ENCODE data around the gene GPRC5A.

GPRC5A gene

DNA sequence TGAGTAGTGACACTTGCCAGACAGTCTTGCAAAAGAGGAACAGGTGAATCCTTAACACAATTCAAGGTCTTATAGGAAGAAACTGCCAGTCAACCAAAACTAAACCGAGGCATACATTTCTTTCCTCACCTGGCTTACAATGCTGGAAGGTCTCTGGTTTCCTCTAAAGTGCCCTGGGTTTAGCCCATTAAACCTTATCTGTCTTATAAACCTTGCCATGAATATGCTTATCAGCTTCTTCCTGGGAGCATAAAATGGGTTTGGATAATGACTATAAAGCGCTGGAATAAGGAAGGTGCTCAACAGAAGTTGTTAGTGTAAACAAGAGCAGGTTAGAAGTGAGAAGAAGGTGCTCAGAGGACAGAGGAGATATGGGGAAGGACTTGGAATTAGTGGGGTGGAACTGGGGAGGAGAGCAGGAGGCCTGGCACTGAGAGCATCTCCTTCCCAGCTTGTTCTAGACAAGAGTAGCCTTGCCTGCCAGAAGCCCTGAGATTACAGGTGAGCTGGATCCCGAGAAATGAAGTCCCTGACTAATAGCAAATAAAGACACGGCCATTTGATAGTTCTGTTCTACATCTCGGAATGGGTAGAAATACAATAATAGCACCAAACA lies 14.1 kb upstream of the GPRC5A start:
- no peak for TF ChIP-seq CTCF (IDR thresholded peaks at IDR 0.05; ENCODE audit: low read depth, low read length, missing control alignments)
- in situ Hi-C loops (cut with HindIII; ENCODE audit: low sequenced_read_pairs): no loop called here
- no peak for DNase-seq (ENCODE audit: low read depth)
- no peak overlapping the region for H3K4me3 ChIP-seq (ENCODE audit: low read depth, low read length)

DNA sequence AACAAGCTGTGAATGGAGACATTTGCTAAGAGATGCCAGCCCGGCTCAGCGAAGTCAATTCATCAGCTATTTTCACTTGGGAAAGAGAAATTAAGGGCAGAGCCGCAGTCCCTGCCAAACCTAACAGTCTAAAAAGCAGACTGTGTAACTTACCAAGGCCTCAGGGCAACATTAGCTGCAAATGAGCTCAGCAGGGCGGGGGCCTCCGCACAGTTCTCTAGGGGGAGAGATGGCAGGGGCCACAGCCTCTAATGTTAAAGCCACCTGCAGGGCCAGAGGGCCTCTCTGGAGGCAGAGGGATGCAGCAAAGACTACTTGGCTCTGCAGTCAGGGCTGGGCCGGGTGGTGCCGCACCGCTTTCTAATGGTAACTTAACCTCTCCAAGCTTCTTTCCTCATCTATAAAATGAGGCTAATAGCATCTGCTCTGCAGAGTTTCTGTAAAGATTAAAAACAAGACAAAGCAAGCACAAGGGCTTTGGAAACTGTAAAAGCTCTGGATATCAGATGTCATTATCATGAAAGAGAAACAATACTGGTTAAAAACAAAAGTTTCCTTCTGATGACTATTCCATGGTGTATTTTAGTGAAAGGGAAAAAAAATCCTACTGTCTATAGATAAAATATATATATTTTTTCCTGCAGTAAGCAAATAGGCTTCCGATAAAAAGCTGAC lies 13.4 kb upstream of the GPRC5A start:
- H3K4me3 ChIP-seq (ENCODE audit: low read depth, low read length): no peak overlapping the region
- in situ Hi-C loops (cut with HindIII; ENCODE audit: low sequenced_read_pairs): no loop called here
- DNase-seq (ENCODE audit: low read depth): no peak
- no peak for TF ChIP-seq CTCF (IDR thresholded peaks at IDR 0.05; ENCODE audit: low read depth, low read length, missing control alignments)

DNA sequence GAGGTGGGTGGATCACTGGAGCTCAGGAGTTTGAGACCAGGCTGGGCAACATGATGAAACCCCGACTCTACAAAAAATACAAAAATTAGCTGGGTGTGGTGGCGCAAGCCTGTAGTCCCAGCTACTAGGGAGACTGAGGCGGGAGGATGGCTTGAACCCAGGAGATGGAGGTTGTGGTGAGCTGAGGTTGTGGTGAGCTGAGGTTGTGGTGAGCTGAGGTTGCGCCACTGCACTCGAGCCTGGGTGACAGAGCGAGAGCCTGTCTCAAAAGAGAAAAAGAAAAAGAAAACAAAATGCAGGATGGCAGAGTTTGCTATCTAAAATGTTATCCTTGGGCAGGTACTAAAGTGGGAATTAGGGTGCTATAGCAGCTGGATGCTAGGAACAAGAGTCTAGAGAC lies 10.8 kb upstream of the GPRC5A start:
- DNase-seq (ENCODE audit: low read depth): no peak
- in situ Hi-C loops (cut with HindIII; ENCODE audit: low sequenced_read_pairs): no loop called here
- TF ChIP-seq CTCF (IDR thresholded peaks at IDR 0.05; ENCODE audit: low read depth, low read length, missing control alignments): no peak
- no peak overlapping the region for H3K4me3 ChIP-seq (ENCODE audit: low read depth, low read length)

GRCh38 chr12:12881151-12881909 lies 10.0 kb upstream of the GPRC5A start:
- no peak overlapping the region for H3K4me3 ChIP-seq (ENCODE audit: low read depth, low read length)
- DNase-seq (ENCODE audit: low read depth): no peak
- no peak for TF ChIP-seq CTCF (IDR thresholded peaks at IDR 0.05; ENCODE audit: low read depth, low read length, missing control alignments)
- in situ Hi-C loops (cut with HindIII; ENCODE audit: low sequenced_read_pairs): no loop called here

DNA sequence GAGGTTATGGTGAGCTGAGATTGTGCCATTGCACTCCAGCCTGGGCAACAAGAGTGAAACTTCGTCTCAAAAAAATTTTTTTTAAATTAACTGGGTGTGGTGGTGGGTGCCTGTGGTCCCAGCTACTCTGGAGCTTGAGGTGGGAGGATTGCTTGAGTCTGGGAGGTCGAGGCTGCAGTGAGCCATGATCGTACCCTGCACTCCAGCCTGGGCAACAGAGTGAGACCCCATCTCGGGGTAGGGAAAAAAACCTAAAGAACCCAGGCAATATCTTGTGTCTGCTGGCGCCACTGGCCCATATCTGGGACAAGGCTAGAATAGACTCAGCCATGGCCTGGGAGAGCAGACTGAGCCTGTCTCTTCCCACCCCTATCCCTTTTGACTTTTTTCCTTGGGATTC lies 9.1 kb upstream of the GPRC5A start:
- DNase-seq (ENCODE audit: low read depth): no peak
- no peak for TF ChIP-seq CTCF (IDR thresholded peaks at IDR 0.05; ENCODE audit: low read depth, low read length, missing control alignments)
- in situ Hi-C loops (cut with HindIII; ENCODE audit: low sequenced_read_pairs): no loop called here
- no peak overlapping the region for H3K4me3 ChIP-seq (ENCODE audit: low read depth, low read length)

GRCh38 chr12:12883369-12884001 lies 7.9 kb upstream of the GPRC5A start:
- TF ChIP-seq CTCF (IDR thresholded peaks at IDR 0.05; ENCODE audit: low read depth, low read length, missing control alignments): no peak
- DNase-seq (ENCODE audit: low read depth): no peak
- in situ Hi-C loops (cut with HindIII; ENCODE audit: low sequenced_read_pairs): no loop called here
- H3K4me3 ChIP-seq (ENCODE audit: low read depth, low read length): no peak overlapping the region

All from astrocyte of the cerebellum (primary cell).